Memory B cell (primary cell): ENCODE data around the gene ATXN10.

ENCODE experiments used
- ATAC-seq: fragments of 150-1000 bp; cut with Tn5 transposase; 2 replicates; pipeline ENCODE4 v1.10.0; 2021; ENCODE audit warnings: low read depth, mild to moderate bottlenecking, moderate library complexity
- DNase-seq, 2 donors: peaks; one replicate each; pipeline ENCODE4 v3.0.0; 2022; ENCODE audit warnings: low spot score in 2 of 2
- H3K27ac Mint-ChIP-seq: one replicate; pipeline ENCODE4 v1.8.0; 2022; ENCODE audit warnings: mild to moderate bottlenecking, moderate library complexity, mixed read lengths
- H3K27me3 Mint-ChIP-seq: one replicate; pipeline ENCODE4 v1.8.0; 2022; ENCODE audit warnings: mixed read lengths
- H3K36me3 Mint-ChIP-seq: one replicate; pipeline ENCODE4 v1.8.0; 2022; ENCODE audit warnings: mild to moderate bottlenecking, mixed read lengths
- H3K4me1 Mint-ChIP-seq: one replicate; pipeline ENCODE4 v1.8.0; 2022; ENCODE audit warnings: mixed read lengths
- H3K4me3 Mint-ChIP-seq: one replicate; pipeline ENCODE4 v1.8.0; 2022; ENCODE audit warnings: mild to moderate bottlenecking, moderate library complexity, mixed read lengths
- H3K9me3 Mint-ChIP-seq: one replicate; pipeline ENCODE4 v1.8.0; 2022; ENCODE audit warnings: mixed read lengths

The ATXN10 gene

DNA sequence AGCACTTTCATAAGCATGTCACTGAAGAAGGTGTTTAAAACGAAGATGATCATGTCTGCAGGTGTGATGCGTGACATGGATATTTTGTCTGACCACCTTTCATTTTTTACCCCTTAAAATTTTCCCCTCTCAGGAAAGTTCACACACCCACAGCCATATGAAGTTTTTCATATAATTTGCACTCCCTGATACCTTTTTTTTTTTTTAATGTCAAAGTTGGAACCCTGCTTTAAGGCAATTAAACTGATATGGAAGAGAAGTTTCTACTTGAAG lies 104.6 kb downstream of the ATXN10 start:
- Mint-ChIP-seq H3K36me3 (peaks cover 18% of the 10 kb centered on the region), H3K27me3 (no peaks in the 10 kb centered on the region), H3K9me3 (no peaks in the 10 kb centered on the region), H3K4me3 (peak overlapping the region; percentile 71), H3K4me1 (peaks cover 42% of the 10 kb centered on the region), H3K27ac (peak overlapping the region; percentile 92)
- ATAC-seq (no peak), DNase-seq (no peak)

DNA sequence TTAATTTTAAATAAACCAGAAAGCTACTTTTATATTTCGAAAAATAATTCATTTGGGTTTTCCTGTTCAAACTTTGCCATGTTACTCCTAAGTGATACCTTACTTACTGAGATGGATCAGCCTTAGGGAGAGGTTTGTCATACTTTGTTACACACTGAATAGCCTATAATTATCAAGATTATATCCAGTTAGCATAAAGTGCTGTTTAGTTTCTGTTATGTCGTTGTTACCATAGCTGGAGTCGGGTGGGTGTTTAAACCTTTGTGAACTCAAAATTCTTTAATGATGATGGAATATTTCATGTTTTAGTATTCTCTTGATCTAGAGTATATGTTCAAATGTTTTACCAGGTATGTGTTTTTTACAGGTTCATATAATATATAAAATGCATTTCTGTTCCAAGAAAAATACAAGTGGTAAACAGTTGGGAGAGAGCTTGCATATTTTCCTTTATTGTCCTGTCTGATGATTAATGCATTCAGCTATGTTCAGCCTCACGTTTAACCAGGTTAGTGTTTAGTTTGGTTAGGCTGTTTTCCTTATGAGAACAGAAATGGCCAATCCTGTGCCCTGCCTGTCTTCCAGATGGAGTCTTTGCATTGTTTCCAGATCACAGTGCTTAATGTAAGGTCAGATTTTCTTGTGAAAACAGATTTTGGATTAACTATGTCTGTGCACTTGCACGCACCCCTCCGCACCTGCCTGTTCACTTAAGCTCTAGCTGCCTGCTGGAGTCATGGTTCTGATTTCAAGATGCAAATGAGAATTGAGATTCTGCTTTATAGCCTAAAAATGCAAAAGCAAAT lies 105.6 kb downstream of the ATXN10 start:
- ATAC-seq (no peak), DNase-seq (no peak)
- H3K36me3 Mint-ChIP-seq, result peaks cover 21% of the 10 kb centered on the region

DNA sequence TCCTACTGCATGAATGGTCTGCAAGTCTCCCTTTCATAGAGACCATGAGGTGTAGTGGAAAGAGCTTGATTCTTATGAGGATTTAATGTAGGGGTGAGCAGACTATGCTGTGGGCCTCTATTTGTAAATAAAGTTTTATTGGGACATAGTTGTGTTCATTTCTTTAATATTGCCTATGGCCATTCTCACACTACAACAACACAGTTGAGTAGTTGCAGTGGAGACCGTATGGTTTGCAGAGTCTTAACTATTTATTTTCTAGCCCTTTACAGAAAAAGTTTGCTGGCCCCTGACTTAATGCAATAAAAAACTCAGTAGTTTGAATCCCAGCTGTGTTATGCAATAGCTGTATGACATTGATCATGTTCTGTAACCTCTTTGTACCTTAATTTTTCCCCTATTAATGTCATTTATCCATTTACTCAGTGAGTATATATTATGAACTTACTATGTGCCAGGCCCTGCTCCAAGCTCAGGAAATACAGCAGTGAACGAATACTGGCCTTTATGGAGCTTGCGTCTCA lies 106.3 kb downstream of the ATXN10 start:
- Mint-ChIP-seq H3K36me3 (peaks cover 19% of the 10 kb centered on the region), H3K4me3 (peak overlapping the region; percentile 14), H3K27me3 (no peaks in the 10 kb centered on the region), H3K4me1 (peaks cover 32% of the 10 kb centered on the region), H3K27ac (peak overlapping the region; percentile 64), H3K9me3 (no peaks in the 10 kb centered on the region)
- DNase-seq (no peak), ATAC-seq (no peak)

More for the DNA sequence above, 105.6 kb downstream of the ATXN10 start:
- Mint-ChIP-seq H3K4me3 (peak overlapping the region; percentile 19), H3K27ac (peak overlapping the region; percentile 64), H3K4me1 (peaks cover 39% of the 10 kb centered on the region), H3K9me3 (no peaks in the 10 kb centered on the region), H3K27me3 (no peaks in the 10 kb centered on the region)

DNA sequence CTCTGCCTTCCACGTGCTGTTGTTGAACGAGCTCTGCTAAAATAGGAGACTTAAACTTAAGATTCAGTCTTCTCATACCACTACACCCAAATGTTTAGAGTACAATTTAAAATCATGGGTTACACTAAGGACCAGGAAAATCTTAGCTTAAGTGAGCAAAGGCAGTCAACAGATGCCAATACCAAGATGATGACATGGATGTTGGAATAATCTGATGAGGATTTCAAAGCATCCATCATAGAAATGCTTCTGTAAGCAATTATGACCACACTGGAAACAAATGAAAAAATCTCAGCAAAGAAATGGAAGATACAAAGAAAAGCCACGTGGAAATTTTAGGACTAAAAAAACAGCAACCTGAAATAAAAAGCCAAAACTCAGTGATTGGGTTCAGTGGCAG lies 109.8 kb downstream of the ATXN10 start:
- Mint-ChIP-seq H3K36me3 (peaks cover 18% of the 10 kb centered on the region), H3K27ac (no peak overlapping the region)

GRCh38 chr22:45781966-45782365 lies 110.3 kb downstream of the ATXN10 start:
- no peaks in the 10 kb centered on the region for H3K9me3 Mint-ChIP-seq
- peaks cover 11% of the 10 kb centered on the region for H3K4me1 Mint-ChIP-seq
- ATAC-seq, result no peak
- no peak for DNase-seq
- H3K27me3 Mint-ChIP-seq, result no peaks in the 10 kb centered on the region
- peaks cover 18% of the 10 kb centered on the region for H3K36me3 Mint-ChIP-seq
- no peak overlapping the region for H3K4me3 Mint-ChIP-seq
- H3K27ac Mint-ChIP-seq, result no peak overlapping the region

More for the DNA sequence above, 109.8 kb downstream of the ATXN10 start:
- Mint-ChIP-seq H3K9me3 (no peaks in the 10 kb centered on the region), H3K27me3 (no peaks in the 10 kb centered on the region), H3K4me3 (no peak overlapping the region), H3K4me1 (peaks cover 12% of the 10 kb centered on the region)
- DNase-seq (no peak), ATAC-seq (no peak)

DNA sequence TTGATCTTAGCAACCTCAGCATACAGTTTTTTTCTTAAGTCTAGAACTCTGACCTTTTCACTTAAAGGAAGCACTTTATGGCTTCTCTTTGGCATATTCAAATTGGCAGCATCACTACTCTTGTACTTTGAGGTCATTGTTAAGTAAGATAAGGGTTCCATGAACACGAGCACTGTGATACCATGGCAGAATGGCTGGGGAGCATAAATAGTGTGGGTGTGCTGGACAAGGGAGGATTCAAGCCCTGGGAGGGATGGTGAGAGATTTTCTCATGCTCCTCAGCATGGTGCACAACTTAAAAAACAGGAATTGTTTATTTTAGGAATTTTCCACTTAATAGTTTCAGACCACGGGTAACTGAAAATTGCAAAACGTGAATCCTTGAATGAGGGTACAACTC lies 111.4 kb downstream of the ATXN10 start:
- Mint-ChIP-seq H3K27ac (no peak overlapping the region), H3K36me3 (peaks cover 16% of the 10 kb centered on the region), H3K4me3 (no peak overlapping the region)

DNA sequence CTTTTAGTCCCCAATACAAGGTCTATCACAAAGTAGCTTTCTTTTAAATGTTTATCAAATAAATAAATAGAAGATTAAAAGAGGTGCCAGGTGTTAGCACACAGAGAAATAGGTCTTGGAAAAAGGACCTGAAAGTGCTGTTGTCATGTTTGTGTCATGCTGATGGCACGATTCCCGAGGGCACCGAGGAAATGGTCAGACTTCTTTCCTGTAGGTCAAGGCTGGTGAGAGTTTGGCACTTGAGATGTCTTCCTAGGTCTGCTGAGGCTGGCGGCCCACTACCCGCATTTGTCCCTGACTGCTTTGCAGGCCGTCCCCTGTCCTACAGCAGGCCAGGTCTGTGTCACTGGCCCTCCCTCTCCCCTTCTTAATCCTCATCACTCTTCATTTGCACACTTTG lies 112.1 kb downstream of the ATXN10 start:
- no peak for DNase-seq
- ATAC-seq, result no peak
- Mint-ChIP-seq H3K36me3 (peaks cover 15% of the 10 kb centered on the region), H3K27ac (no peak overlapping the region), H3K4me1 (peaks cover 3% of the 10 kb centered on the region), H3K9me3 (no peaks in the 10 kb centered on the region), H3K27me3 (no peaks in the 10 kb centered on the region), H3K4me3 (no peak overlapping the region)

More for the DNA sequence above, 111.4 kb downstream of the ATXN10 start:
- ATAC-seq (no peak), DNase-seq (no peak)
- H3K27me3 Mint-ChIP-seq, result no peaks in the 10 kb centered on the region
- H3K9me3 Mint-ChIP-seq, result no peaks in the 10 kb centered on the region
- H3K4me1 Mint-ChIP-seq, result peaks cover 4% of the 10 kb centered on the region

DNA sequence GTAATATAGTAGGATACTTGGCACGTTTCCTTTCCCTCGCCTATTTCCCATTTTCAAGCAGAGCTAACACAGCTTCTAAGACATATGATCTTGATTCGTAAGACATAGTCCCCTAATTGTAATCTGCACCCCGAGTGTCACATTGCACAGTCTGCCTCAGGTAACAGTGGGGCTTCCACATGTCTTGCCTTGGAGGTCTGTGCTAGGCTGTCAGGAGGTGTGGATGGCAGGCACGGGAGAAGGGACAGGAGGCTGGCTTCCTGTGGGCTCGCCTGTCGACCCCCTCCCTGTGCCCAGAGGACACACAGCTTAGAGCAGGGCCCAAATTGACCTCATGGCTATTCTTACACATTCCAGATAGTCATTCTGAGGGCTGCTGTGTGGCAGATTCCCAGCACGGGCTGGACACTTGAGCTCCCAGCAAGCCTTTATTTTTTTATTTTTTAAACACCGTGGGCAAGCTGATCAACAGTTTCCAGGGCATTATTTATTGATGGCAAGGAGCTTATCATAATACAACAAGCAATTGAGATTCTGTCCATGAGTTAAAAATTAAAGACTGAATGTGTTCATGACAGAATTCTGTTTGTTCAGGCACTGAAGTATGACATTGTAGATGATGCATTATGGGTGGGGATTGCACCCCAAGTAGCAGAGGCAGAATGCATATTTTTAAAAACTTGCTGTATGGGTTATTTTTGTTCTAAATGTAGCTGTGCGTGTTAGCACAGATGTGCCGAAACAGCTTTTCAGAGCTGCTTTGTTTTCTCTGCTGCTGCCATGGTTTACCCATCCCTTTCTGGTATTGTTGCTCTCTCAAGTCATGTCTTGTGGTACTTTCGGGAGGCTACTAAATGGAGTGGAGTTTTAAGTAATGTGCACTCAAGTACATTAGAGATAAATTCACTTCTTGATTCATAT lies 113.0 kb downstream of the ATXN10 start:
- no peaks in the 10 kb centered on the region for H3K9me3 Mint-ChIP-seq
- no peak for DNase-seq
- H3K4me1 Mint-ChIP-seq, result peaks cover 3% of the 10 kb centered on the region
- H3K27ac Mint-ChIP-seq, result no peak overlapping the region
- no peak for ATAC-seq
- peaks cover 14% of the 10 kb centered on the region for H3K36me3 Mint-ChIP-seq
- H3K27me3 Mint-ChIP-seq, result no peaks in the 10 kb centered on the region
- no peak overlapping the region for H3K4me3 Mint-ChIP-seq

DNA sequence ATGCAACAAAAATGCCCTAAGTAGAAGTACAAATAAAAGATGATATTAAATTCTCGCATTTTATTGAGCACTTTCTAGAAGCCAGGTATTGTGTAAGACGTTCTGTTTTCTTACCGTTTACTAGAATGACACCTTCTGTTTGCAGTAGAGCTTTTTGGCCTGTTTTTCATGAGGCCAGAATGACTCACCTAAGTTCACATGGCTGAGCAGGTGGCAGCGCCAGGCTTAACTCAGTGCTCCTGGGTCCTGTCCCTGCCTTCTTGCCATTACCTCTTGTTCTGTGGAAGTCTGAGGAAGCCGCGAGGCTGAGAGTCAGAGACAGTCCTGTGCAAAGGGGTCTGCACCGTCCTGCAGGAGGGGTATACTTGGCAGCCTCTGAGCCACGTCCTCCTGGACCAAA lies 113.8 kb downstream of the ATXN10 start:
- H3K36me3 Mint-ChIP-seq, result peaks cover 16% of the 10 kb centered on the region
- H3K9me3 Mint-ChIP-seq, result no peaks in the 10 kb centered on the region
- H3K27ac Mint-ChIP-seq, result no peak overlapping the region
- H3K4me3 Mint-ChIP-seq, result no peak overlapping the region
- peaks cover 3% of the 10 kb centered on the region for H3K4me1 Mint-ChIP-seq
- H3K27me3 Mint-ChIP-seq, result no peaks in the 10 kb centered on the region
- no peak for ATAC-seq
- no peak for DNase-seq

DNA sequence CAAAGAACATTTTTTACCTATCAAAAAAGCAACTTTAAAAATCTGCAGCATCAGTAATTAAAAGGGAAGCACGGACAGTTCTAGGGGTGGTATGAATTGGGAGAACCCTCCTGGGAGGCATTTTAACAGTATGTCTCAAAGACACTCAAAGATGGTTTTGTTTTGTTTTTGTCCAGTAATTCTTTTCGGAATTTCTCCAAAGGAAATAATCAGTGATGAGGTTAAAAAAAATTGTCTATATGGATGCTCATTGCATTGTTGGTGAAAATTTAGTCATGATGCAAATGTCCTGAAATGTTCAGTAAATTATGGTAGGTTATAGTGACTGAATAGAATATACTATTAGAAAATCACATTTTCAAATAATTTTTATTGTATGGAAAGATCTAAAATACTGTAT lies 115.1 kb downstream of the ATXN10 start:
- no peak for ATAC-seq
- no peak for DNase-seq
- Mint-ChIP-seq H3K36me3 (peaks cover 10% of the 10 kb centered on the region), H3K9me3 (no peaks in the 10 kb centered on the region), H3K4me3 (no peak overlapping the region), H3K4me1 (peaks cover 3% of the 10 kb centered on the region), H3K27ac (no peak overlapping the region), H3K27me3 (no peaks in the 10 kb centered on the region)

DNA sequence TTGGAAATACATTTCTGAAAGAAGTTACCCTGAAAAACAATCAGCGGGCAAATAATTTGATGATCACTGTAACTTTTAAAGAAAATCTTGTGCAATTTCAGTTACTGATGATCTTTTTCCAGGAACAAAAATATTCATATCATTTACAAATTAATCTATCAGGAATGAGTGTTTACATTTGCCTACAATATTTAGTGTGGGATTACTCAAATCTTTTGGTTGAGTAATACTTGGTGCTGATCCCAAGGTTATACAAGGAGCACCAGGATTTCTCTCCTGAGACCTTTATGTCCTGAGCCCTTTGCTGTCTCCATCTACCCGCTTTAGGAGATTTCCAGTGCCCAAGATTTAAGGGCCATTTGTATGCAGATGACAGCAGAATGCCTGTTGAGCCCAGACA lies 116.1 kb downstream of the ATXN10 start:
- ATAC-seq (no peak), DNase-seq (no peak)
- Mint-ChIP-seq H3K4me1 (peaks cover 3% of the 10 kb centered on the region), H3K4me3 (no peak overlapping the region), H3K36me3 (peaks cover 14% of the 10 kb centered on the region), H3K27me3 (no peaks in the 10 kb centered on the region), H3K9me3 (no peaks in the 10 kb centered on the region), H3K27ac (no peak overlapping the region)

GRCh38 chr22:45788522-45788921 lies 116.9 kb downstream of the ATXN10 start:
- Mint-ChIP-seq H3K9me3 (peaks cover 2% of the 10 kb centered on the region), H3K36me3 (peaks cover 21% of the 10 kb centered on the region), H3K27ac (peak overlapping the region; percentile 1), H3K27me3 (no peaks in the 10 kb centered on the region), H3K4me3 (no peak overlapping the region), H3K4me1 (peaks cover 3% of the 10 kb centered on the region)
- DNase-seq (no peak), ATAC-seq (no peak)

GRCh38 chr22:45790401-45790800 lies 118.8 kb downstream of the ATXN10 start:
- DNase-seq (no peak), ATAC-seq (no peak)
- Mint-ChIP-seq H3K27me3 (no peaks in the 10 kb centered on the region), H3K4me1 (no peaks in the 10 kb centered on the region), H3K9me3 (peaks cover 9% of the 10 kb centered on the region), H3K27ac (no peak overlapping the region), H3K36me3 (peaks cover 37% of the 10 kb centered on the region), H3K4me3 (no peak overlapping the region)

DNA sequence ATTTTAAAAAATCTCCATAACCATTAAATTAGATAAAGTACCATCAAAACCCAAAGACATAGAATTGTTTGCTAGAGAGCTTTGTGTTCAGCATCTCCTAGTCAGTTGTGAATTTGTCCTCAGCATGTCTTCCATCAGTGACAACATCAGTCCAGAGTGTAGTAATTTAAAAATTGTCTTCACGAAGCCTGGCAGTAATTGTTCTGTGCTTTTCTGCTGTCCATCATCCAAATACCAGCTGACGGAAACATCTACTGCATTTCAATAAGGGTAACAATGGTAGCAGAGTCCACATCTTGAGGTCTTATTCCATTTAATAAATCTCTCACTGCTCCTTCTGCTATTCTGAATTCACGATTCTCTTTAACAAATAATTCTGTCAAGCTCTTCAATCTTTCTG lies 121.5 kb downstream of the ATXN10 start:
- DNase-seq (no peak), ATAC-seq (no peak)
- H3K36me3 Mint-ChIP-seq, result peaks cover 55% of the 10 kb centered on the region
- no peak overlapping the region for H3K4me3 Mint-ChIP-seq
- H3K27me3 Mint-ChIP-seq, result no peaks in the 10 kb centered on the region
- no peak overlapping the region for H3K27ac Mint-ChIP-seq
- H3K9me3 Mint-ChIP-seq, result peaks cover 14% of the 10 kb centered on the region
- no peaks in the 10 kb centered on the region for H3K4me1 Mint-ChIP-seq
